GM18499 (cell line): Measurements from ENCODE around the gene MYCBP2.
"Not testable (repeated sequence)": the region's sequence is repeated elsewhere in the genome, so short reads cannot be mapped to it uniquely, and the experiment has no call there.

Experiments used
- ATAC-seq: cut with Tn5 transposase; IDR thresholded peaks from one replicate; pipeline ENCODE4 v1.9.1; 2021; ENCODE audit warnings: moderate number of reproducible peaks; ENCODE audit not compliant: insufficient read depth, unreplicated experiment

The MYCBP2 gene

GRCh38 chr13:77338329-77338728 lies 11.4 kb upstream of the MYCBP2 start:
- ATAC-seq = peak; percentile 25

GRCh38 chr13:77337159-77337558 lies 10.3 kb upstream of the MYCBP2 start:
- ATAC-seq = no peak

- no peak for ATAC-seq
Measured at GRCh38 chr13:77335543-77335942, 8.6 kb upstream of the MYCBP2 start.

GRCh38 chr13:77333594-77333993 lies 6.7 kb upstream of the MYCBP2 start:
- ATAC-seq = no peak

GRCh38 chr13:77331421-77331820 lies 4.5 kb upstream of the MYCBP2 start:
- no peak for ATAC-seq

GRCh38 chr13:77329911-77330584 lies 3.2 kb upstream of the MYCBP2 start:
- no peak for ATAC-seq

GRCh38 chr13:77329133-77329910 lies 2.4 kb upstream of the MYCBP2 start:
- peak; percentile 50 for ATAC-seq

- ATAC-seq = peak; percentile 0
Measured at GRCh38 chr13:77328819-77329132, 1.9 kb upstream of the MYCBP2 start.

GRCh38 chr13:77325371-77325980 lies 1.4 kb downstream of the MYCBP2 start:
- no peak for ATAC-seq

GRCh38 chr13:77323858-77324257 lies 3.0 kb downstream of the MYCBP2 start:
- ATAC-seq = no peak

- no peak for ATAC-seq
Measured at GRCh38 chr13:77319536-77319935, 7.4 kb downstream of the MYCBP2 start.

GRCh38 chr13:77318741-77319140 lies 8.2 kb downstream of the MYCBP2 start:
- no peak for ATAC-seq

GRCh38 chr13:77316430-77316829 lies 10.5 kb downstream of the MYCBP2 start:
- ATAC-seq = no peak

GRCh38 chr13:77315509-77315908 lies 11.4 kb downstream of the MYCBP2 start:
- not testable (repeated sequence) for ATAC-seq

GRCh38 chr13:77313923-77314322 lies 13.0 kb downstream of the MYCBP2 start:
- no peak for ATAC-seq

GRCh38 chr13:77312311-77312710 lies 14.6 kb downstream of the MYCBP2 start:
- ATAC-seq = no peak

- ATAC-seq = no peak
Measured at GRCh38 chr13:77310579-77311279, 16.2 kb downstream of the MYCBP2 start.

GRCh38 chr13:77310161-77310560 lies 16.7 kb downstream of the MYCBP2 start:
- ATAC-seq = no peak

- ATAC-seq = no peak
Measured at GRCh38 chr13:77309254-77309653, 17.6 kb downstream of the MYCBP2 start.

GRCh38 chr13:77306458-77306857 lies 20.4 kb downstream of the MYCBP2 start:
- no peak for ATAC-seq

GRCh38 chr13:77305266-77305665 lies 21.6 kb downstream of the MYCBP2 start:
- ATAC-seq = no peak
